MM.1S (cell line): ENCODE data around the gene PPP2CA.

ENCODE experiments used
- EZH2 ChIP-seq: fragments of 300-600 bp; sonication (generic); optimal IDR thresholded peaks from 2 replicates; pipeline ENCODE3; 2017; ENCODE audit warnings: low read depth, mild to moderate bottlenecking, antibody characterized with exemption, low read length, mixed read lengths
- EZH2phosphoT487 ChIP-seq: fragments of 300-600 bp; sonication (generic); IDR thresholded peaks from 2 replicates; pipeline ENCODE4 v1.6.1; 2018; ENCODE audit warnings: antibody characterized with exemption, low read length
- TF ChIP-seq, protein P1 (sequence below): fragments of 300-600 bp; sonication (generic); IDR thresholded peaks from 2 replicates; pipeline ENCODE4 v1.5.1; 2016; ENCODE audit warnings: antibody characterized with exemption, low read length, mixed read lengths

DNA sequence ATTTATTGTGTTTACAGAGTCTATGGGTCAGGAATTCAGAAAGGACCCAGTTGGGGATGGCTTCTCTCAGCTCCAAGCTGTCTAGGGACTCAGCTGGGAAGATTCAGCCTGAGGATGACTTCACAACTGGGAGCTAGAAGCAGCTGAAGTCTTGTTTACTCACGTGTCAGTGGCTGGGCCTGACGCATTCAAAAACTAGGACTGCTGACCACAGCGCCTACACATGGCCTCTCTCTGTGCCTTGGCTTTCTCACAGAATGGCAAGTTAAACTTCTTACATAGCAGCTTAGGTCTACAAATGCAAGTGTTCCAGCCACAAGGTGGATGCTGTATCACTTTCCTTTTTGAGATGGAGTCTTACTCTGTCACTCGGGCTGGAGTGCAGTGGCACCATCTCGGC is 16.3 kb upstream of the PPP2CA start:
- TF ChIP-seq, protein P1, sequence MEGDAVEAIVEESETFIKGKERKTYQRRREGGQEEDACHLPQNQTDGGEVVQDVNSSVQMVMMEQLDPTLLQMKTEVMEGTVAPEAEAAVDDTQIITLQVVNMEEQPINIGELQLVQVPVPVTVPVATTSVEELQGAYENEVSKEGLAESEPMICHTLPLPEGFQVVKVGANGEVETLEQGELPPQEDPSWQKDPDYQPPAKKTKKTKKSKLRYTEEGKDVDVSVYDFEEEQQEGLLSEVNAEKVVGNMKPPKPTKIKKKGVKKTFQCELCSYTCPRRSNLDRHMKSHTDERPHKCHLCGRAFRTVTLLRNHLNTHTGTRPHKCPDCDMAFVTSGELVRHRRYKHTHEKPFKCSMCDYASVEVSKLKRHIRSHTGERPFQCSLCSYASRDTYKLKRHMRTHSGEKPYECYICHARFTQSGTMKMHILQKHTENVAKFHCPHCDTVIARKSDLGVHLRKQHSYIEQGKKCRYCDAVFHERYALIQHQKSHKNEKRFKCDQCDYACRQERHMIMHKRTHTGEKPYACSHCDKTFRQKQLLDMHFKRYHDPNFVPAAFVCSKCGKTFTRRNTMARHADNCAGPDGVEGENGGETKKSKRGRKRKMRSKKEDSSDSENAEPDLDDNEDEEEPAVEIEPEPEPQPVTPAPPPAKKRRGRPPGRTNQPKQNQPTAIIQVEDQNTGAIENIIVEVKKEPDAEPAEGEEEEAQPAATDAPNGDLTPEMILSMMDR = no peak
- TF ChIP-seq EZH2 (no peak), EZH2phosphoT487 (no peak)
